K562 (cell line): ENCODE measurements around the gene GSS. TPM values are rescaled to one million over a fixed set of nuclear protein-coding genes. Genes with fewer than 3 reads are reported as not detected.

ENCODE experiments used
- ATAC-seq: fragments of 200-7000 bp; cut with Tn5 transposase; 3 replicates; pipeline ENCODE4 v1.9.1; 2020; ENCODE audit warnings: moderate library complexity
- BruUV-seq: library from RNA; stranded (reverse); fragments of 400-500 nt; replicated peaks from 2 replicates; lab custom pipeline; 2021; lab: Mats Ljungman, UMichigan
- CTCF ChIA-PET: fragments of 300-600 bp; formaldehyde crosslinking; extraction: SDS; loops from one replicate; lab custom pipeline; 2021; ENCODE audit warnings: low intra/inter-chr PET ratio; lab: Yijun Ruan, JAX
- POLR2A ChIA-PET: fragments of 300-600, 350-650 bp; sonication (Branson Sonifier 250); formaldehyde crosslinking; extraction: SDS; loops from one replicate; lab custom pipeline; 2021; ENCODE audit warnings: antibody characterized with exemption, inconsistent platforms; lab: Yijun Ruan, JAX
- DNase-seq, 4 experiments: peaks; one replicate each; pipeline versions ENCODE4 v3.0.0 to v3.0.0-alpha.2; 2011 to 2018; ENCODE audit warnings: low spot score in 3 of 4, mixed read lengths in 3 of 4; ENCODE audit errors: extremely low read depth in 1 of 4
- FAIRE-seq: peaks from 2 replicates; lab custom pipeline; 2011; peaks lifted over from hg19 to GRCh38; lab: Jason Lieb, UNC
- H2AFZ ChIP-seq: 2 replicates; pipeline ENCODE4 v1.6.0; 2011; ENCODE audit warnings: low read depth, low read length, control low read depth, inconsistent platforms
- H3K27ac ChIP-seq: fragments of 200-600 bp; 3 replicates; pipeline ENCODE4 v1.8.0; 2011; ENCODE audit warnings: low read depth, mild to moderate bottlenecking, control low read depth, inconsistent platforms, low read length, moderate library complexity, mixed read lengths; ENCODE audit errors: extremely low read depth
- H3K27me3 ChIP-seq, 2 experiments: fragments of 300-600 bp in 1 of 2; 2 replicates in 1 of 2; 3 replicates in 1 of 2; pipeline versions ENCODE4 v1.6.0 to v1.8.0; 2011; ENCODE audit warnings: inconsistent platforms in 2 of 2, low read length in 2 of 2, mild to moderate bottlenecking in 1 of 2, mixed read lengths in 1 of 2, moderate library complexity in 1 of 2; ENCODE audit not compliant: control insufficient read depth in 2 of 2, insufficient read depth in 2 of 2
- H3K36me3 ChIP-seq: fragments of 300-600 bp; 3 replicates; pipeline ENCODE4 v1.8.0; 2011; ENCODE audit warnings: mild to moderate bottlenecking, low read length, inconsistent platforms; ENCODE audit not compliant: control insufficient read depth, insufficient read depth
- H3K4me1 ChIP-seq, 2 experiments: fragments of 200-600 bp in 1 of 2; replicated peaks in 1 of 2; 2 replicates in 1 of 2; 3 replicates in 1 of 2; pipeline versions ENCODE4 v1.5.1 to v1.8.0; 2011; ENCODE audit warnings: inconsistent platforms in 2 of 2, low read length in 2 of 2, mild to moderate bottlenecking in 1 of 2, mixed read lengths in 1 of 2, moderate library complexity in 1 of 2; ENCODE audit not compliant: control insufficient read depth in 2 of 2, insufficient read depth in 2 of 2
- H3K4me2 ChIP-seq: 2 replicates; pipeline ENCODE4 v1.6.1; 2011; ENCODE audit warnings: low read length, control low read depth, inconsistent platforms, mixed read lengths; ENCODE audit not compliant: insufficient read depth
- H3K4me3 ChIP-seq: fragments of 200-600 bp; sonication (generic), shearing (Covaris generic); 2 replicates; pipeline ENCODE4 v1.5.1; 2016; ENCODE audit warnings: control low read depth, inconsistent platforms
- H3K79me2 ChIP-seq: fragments of 200-600 bp; 3 replicates; pipeline ENCODE4 v1.8.0; 2011; ENCODE audit warnings: low read length, inconsistent platforms; ENCODE audit not compliant: control insufficient read depth, insufficient read depth
- H3K9ac ChIP-seq, 2 experiments: 2 replicates each; pipeline versions ENCODE4 v1.6.0 to v1.6.1; 2011; ENCODE audit warnings: low read depth in 2 of 2, low read length in 2 of 2, control low read depth in 1 of 2, inconsistent platforms in 1 of 2, mild to moderate bottlenecking in 1 of 2, mixed read lengths in 1 of 2; ENCODE audit not compliant: insufficient read depth in 1 of 2
- H3K9me1 ChIP-seq: one replicate; pipeline ENCODE4 v1.6.0; 2011; ENCODE audit warnings: inconsistent platforms, mild to moderate bottlenecking, low read length, moderate library complexity; ENCODE audit not compliant: control insufficient read depth, insufficient read depth
- H3K9me3 ChIP-seq: replicated peaks from 2 replicates; pipeline ENCODE4 v1.5.1; 2011; ENCODE audit warnings: low read depth, low read length, inconsistent platforms; ENCODE audit not compliant: control insufficient read depth, insufficient read depth
- H4K20me1 ChIP-seq: replicated peaks from 2 replicates; pipeline ENCODE4 v1.6.1; 2011; ENCODE audit warnings: low read length, inconsistent platforms, mixed read lengths; ENCODE audit not compliant: control insufficient read depth, insufficient read depth
- BRF2 ChIP-seq: IDR thresholded peaks from 3 replicates; pipeline ENCODE4 v1.6.1; 2011; ENCODE audit warnings: borderline replicate concordance, mild to moderate bottlenecking; ENCODE audit not compliant: insufficient read length, insufficient read depth
- EWSR1 ChIP-seq: fragments of 450-650 bp; IDR thresholded peaks from 2 replicates; pipeline ENCODE4 v1.6.1; 2018; ENCODE audit warnings: borderline replicate concordance, mild to moderate bottlenecking, low read depth, moderate library complexity; ENCODE audit not compliant: partially characterized antibody
- HEY1 ChIP-seq: fragments of 250-450 bp; sonication (Bioruptor Pico); IDR thresholded peaks from 2 replicates; pipeline ENCODE4 v1.5.0; 2020; ENCODE audit warnings: mild to moderate bottlenecking, moderate library complexity, borderline replicate concordance
- KAT8 ChIP-seq: fragments of 450-650 bp; IDR thresholded peaks from 2 replicates; pipeline ENCODE4 v1.6.1; 2016; ENCODE audit warnings: low read depth, mild to moderate bottlenecking
- MED1 ChIP-seq: sonication (generic); formaldehyde crosslinking; IDR thresholded peaks from 2 replicates; pipeline ENCODE4 v1.8.1; 2023; ENCODE audit warnings: missing genetic modification reagents, borderline replicate concordance
- PATZ1 ChIP-seq: fragments of 250-450 bp; sonication (Bioruptor Pico); IDR thresholded peaks from 2 replicates; pipeline ENCODE4 v1.5.0; 2020; ENCODE audit warnings: mild to moderate bottlenecking, borderline replicate concordance
- TCF3 ChIP-seq: sonication (generic); formaldehyde crosslinking; IDR thresholded peaks from 2 replicates; pipeline ENCODE4 v1.4.0; 2020; ENCODE audit warnings: mild to moderate bottlenecking, missing genetic modification reagents
- ZNF561 ChIP-seq: fragments of 450-650 bp; formaldehyde crosslinking; conservative IDR thresholded peaks from 2 replicates; pipeline ENCODE4 v1.4.0; 2020; ENCODE audit warnings: mild to moderate bottlenecking, moderate library complexity
- whole genome bisulfite sequencing: fragments of 100-300 bp; shearing (Covaris generic); methylation state at CpG from one replicate; pipeline ENCODE4 v1.1.6; 2016; ENCODE audit warnings: low coverage, mixed read lengths; ENCODE audit not compliant: insufficient coverage; ENCODE audit errors: missing lambda C conversion rate; 5-methylcytosine and 5-hydroxymethylcytosine counted together
- in situ Hi-C: fragments of 300-500 bp; cut with MboI; formaldehyde crosslinking; loops from 4 replicates; pipeline ENCODE4 v1.15.0; 2018; ENCODE audit warnings: inconsistent platforms, mixed read lengths
- intact Hi-C: fragments of 100-400 bp; cut with micrococcal nuclease; formaldehyde crosslinking; loops from 2 replicates; pipeline ENCODE4 v1.14.2; 2022
- polyA plus RNA-seq, 8 experiments: library from polyadenylated mRNA; depleted of rRNA in 4 of 8; stranded (reverse) in 5 of 8; unstranded in 3 of 8; fragments of >200 nt; fragmentation: Nextera tagmentation in 2 of 8; fragmentation: Illumina TruSeq in 1 of 8; extraction: Ambion mirVana in 2 of 8; extraction: Trizol in 1 of 8; gene quantifications; 2 replicates each; pipeline versions ENCODE4 v1.2.1 to v1.2.3, GENCODE V29; 2011 to 2014; ENCODE audit warnings: inconsistent platforms in 1 of 8, missing spikeins in 1 of 8
- total RNA-seq, 7 experiments: library from RNA; depleted of rRNA in 6 of 7; stranded (reverse); fragments of >200 nt in 6 of 7; fragmentation: Illumina TruSeq in 2 of 7; extraction: Trizol in 2 of 7; gene quantifications; 2 replicates each; pipeline versions ENCODE4 v1.2.1 to v1.2.3, GENCODE V29; 2011 to 2021; ENCODE audit warnings: low replicate concordance in 1 of 7

GSS gene
- total and polyA plus RNA-seq, 9 of the 15 experiments (the other 6 are each of a cell fraction or from before 2014, with no cell fraction given): 18.4 to 165 (median 89.4) TPM

GRCh38 chr20:34946661-34947060 is 8.9 kb downstream of the GSS start:
- no peak for ATAC-seq
- H3K36me3 ChIP-seq: peaks cover 86% of the 10 kb centered on the region

More at GRCh38 chr20:34946661-34947060, 8.9 kb downstream of the GSS start:
- H2AFZ ChIP-seq: no peak overlapping the region
- no peak overlapping the region for H3K9ac ChIP-seq
- H3K79me2 ChIP-seq: 0 out of 3 replicates have a peak, but pooled peaks cover 2% of the 10 kb centered on the region
- H3K4me2 ChIP-seq: no peak overlapping the region
- intact Hi-C loops: no loop called here
- H3K9me3 ChIP-seq: no peaks in the 10 kb centered on the region
- H3K9me1 ChIP-seq: no peaks in the 10 kb centered on the region
- ChIA-PET CTCF (interaction anchor here (0.5 kb wide), 1 partner anchor 34 kb away, joined by 3 read pairs; no protein-coding TSS in a partner anchor), POLR2A (interaction anchor here (0.8 to 1.0 kb wide), 2 partner anchors 9 to 11 kb away, joined by 3 to 4 read pairs; partner anchors contain the start of genes GSS and MYH7B)
- in situ Hi-C loops: no loop called here
- H3K4me3 ChIP-seq: no peak overlapping the region
- TF ChIP-seq HEY1: no peak
- no peak for TF ChIP-seq KAT8
- no peak for TF ChIP-seq BRF2
- TF ChIP-seq PATZ1 (CRISPR knock-in tag): no peak
- no peak for TF ChIP-seq MED1 (CRISPR knock-in tag)
- TF ChIP-seq EWSR1: no peak
- no peak for TF ChIP-seq ZNF561 (CRISPR knock-in tag)
- no peak for TF ChIP-seq TCF3
- 95% methylated on average over 3 of the region's 3 CpGs for WGBS
- H3K27me3 ChIP-seq: no peaks in the 10 kb centered on the region
- no peak overlapping the region for H3K27ac ChIP-seq
- peaks cover 0 to 3% of the 10 kb centered on the region in 2 experiments; a peak in 1 of 5 replicates for H3K4me1 ChIP-seq
- no peaks in the 10 kb centered on the region for H4K20me1 ChIP-seq
- BruUV-seq: no TSS peak
- DNase-seq (no peak), FAIRE-seq (no peak)
